Activated naive CD4-positive, alpha-beta T cell treated with anti-CD3 and anti-CD28 coated beads for 36 hours (primary cell): ENCODE data around the gene ZFP62. TPM values are rescaled to one million over a fixed set of nuclear protein-coding genes. Genes with fewer than 3 reads are reported as not detected.
A peak's percentile ranks its signal among the peaks of the same experiment; 100 is the strongest.

ENCODE experiments used
- CTCF ChIA-PET: fragments of 350-600 bp; sonication (Branson Sonifier 250); formaldehyde crosslinking; loops from one replicate; lab custom pipeline; 2021; ENCODE audit warnings: antibody characterized with exemption; lab: Charles Lee
- DNase-seq: peaks from one replicate; pipeline ENCODE4 v3.0.0-alpha.2; 2020
- H3K27ac Mint-ChIP-seq: one replicate; pipeline ENCODE4 v1.8.0; 2021; ENCODE audit warnings: mild to moderate bottlenecking, mixed read lengths
- H3K27me3 Mint-ChIP-seq: one replicate; pipeline ENCODE4 v1.8.0; 2021; ENCODE audit warnings: low read depth, mixed read lengths
- H3K36me3 Mint-ChIP-seq: one replicate; pipeline ENCODE4 v1.8.0; 2021; ENCODE audit warnings: low read depth, mixed read lengths
- H3K4me1 Mint-ChIP-seq: one replicate; pipeline ENCODE4 v1.8.0; 2021; ENCODE audit warnings: low read depth, mixed read lengths
- H3K4me3 Mint-ChIP-seq: one replicate; pipeline ENCODE4 v1.8.0; 2021; ENCODE audit warnings: mild to moderate bottlenecking, moderate library complexity, mixed read lengths
- H3K9me3 Mint-ChIP-seq: one replicate; pipeline ENCODE4 v1.8.0; 2021; ENCODE audit warnings: mixed read lengths
- intact Hi-C: fragments of 100-400 bp; cut with micrococcal nuclease; formaldehyde crosslinking; loops from one replicate; pipeline ENCODE4 v1.15.1; 2023
- total RNA-seq, 2 experiments: library from RNA; stranded (reverse); gene quantifications; one replicate each; pipeline ENCODE4 v1.2.3, GENCODE V29; 2021

The ZFP62 gene
- total RNA-seq, 2 experiments from 2014 or later: 21.5 to 23.6 TPM

- peak; percentile 82 for DNase-seq
- intact Hi-C loops: loop anchor here (1.0 kb wide), 1 partner anchor 9 kb away; no protein-coding TSS in a partner anchor
- Mint-ChIP-seq H3K4me3 (no peak overlapping the region), H3K9me3 (peaks cover 7% of the 10 kb centered on the region), H3K27me3 (no peaks in the 10 kb centered on the region), H3K36me3 (peaks cover 20% of the 10 kb centered on the region), H3K27ac (peak overlapping the region; percentile 38), H3K4me1 (peaks cover 40% of the 10 kb centered on the region)
- CTCF ChIA-PET: no interaction called here
These were observed 35.1 kb downstream of the ZFP62 start for GRCh38 chr5:180825768-180826525.

GRCh38 chr5:180824630-180825476 lies 36.2 kb downstream of the ZFP62 start:
- Mint-ChIP-seq H3K36me3 (peaks cover 10% of the 10 kb centered on the region), H3K4me1 (peaks cover 36% of the 10 kb centered on the region), H3K4me3 (no peak overlapping the region), H3K9me3 (peaks cover 4% of the 10 kb centered on the region), H3K27me3 (no peaks in the 10 kb centered on the region), H3K27ac (no peak overlapping the region)
- intact Hi-C loops: no loop called here
- no peak for DNase-seq
- CTCF ChIA-PET: interaction anchor here (0.9 to 1.2 kb wide), 2 partner anchors 23 to 40 kb away, joined by 3 to 4 read pairs; no protein-coding TSS in a partner anchor

GRCh38 chr5:180823940-180824629 lies 37.0 kb downstream of the ZFP62 start:
- no peaks in the 10 kb centered on the region for H3K9me3 Mint-ChIP-seq
- no peak overlapping the region for H3K27ac Mint-ChIP-seq
- intact Hi-C loops: no loop called here
- H3K4me1 Mint-ChIP-seq: peaks cover 31% of the 10 kb centered on the region
- H3K4me3 Mint-ChIP-seq: no peak overlapping the region
- CTCF ChIA-PET: interaction anchor here (0.9 to 1.2 kb wide), 2 partner anchors 23 to 40 kb away, joined by 3 to 4 read pairs; no protein-coding TSS in a partner anchor
- H3K27me3 Mint-ChIP-seq: no peaks in the 10 kb centered on the region
- no peak for DNase-seq
- H3K36me3 Mint-ChIP-seq: peaks cover 3% of the 10 kb centered on the region

GRCh38 chr5:180823346-180823745 lies 37.7 kb downstream of the ZFP62 start:
- Mint-ChIP-seq H3K9me3 (no peaks in the 10 kb centered on the region), H3K4me1 (peaks cover 31% of the 10 kb centered on the region), H3K27me3 (no peaks in the 10 kb centered on the region), H3K27ac (no peak overlapping the region), H3K4me3 (no peak overlapping the region), H3K36me3 (no peaks in the 10 kb centered on the region)
- CTCF ChIA-PET: no interaction called here
- no peak for DNase-seq
- intact Hi-C loops: no loop called here

- Mint-ChIP-seq H3K9me3 (no peaks in the 10 kb centered on the region), H3K27ac (no peak overlapping the region), H3K4me1 (peaks cover 43% of the 10 kb centered on the region), H3K36me3 (no peaks in the 10 kb centered on the region), H3K27me3 (no peaks in the 10 kb centered on the region), H3K4me3 (no peak overlapping the region)
- no peak for DNase-seq
- intact Hi-C loops: no loop called here
- CTCF ChIA-PET: interaction anchor here (0.8 to 1.6 kb wide), 3 partner anchors 9 to 13 kb away, joined by 3 to 4 read pairs (median 4); no protein-coding TSS in a partner anchor
These were observed 39.5 kb downstream of the ZFP62 start for GRCh38 chr5:180821538-180821937.

GRCh38 chr5:180820788-180821321 lies 40.2 kb downstream of the ZFP62 start:
- H3K4me3 Mint-ChIP-seq: no peak overlapping the region
- intact Hi-C loops: no loop called here
- H3K4me1 Mint-ChIP-seq: peaks cover 39% of the 10 kb centered on the region
- DNase-seq: no peak
- H3K9me3 Mint-ChIP-seq: no peaks in the 10 kb centered on the region
- no peak overlapping the region for H3K27ac Mint-ChIP-seq
- H3K27me3 Mint-ChIP-seq: no peaks in the 10 kb centered on the region
- no peaks in the 10 kb centered on the region for H3K36me3 Mint-ChIP-seq
- CTCF ChIA-PET: interaction anchor here (0.8 to 1.6 kb wide), 2 partner anchors 9 to 10 kb away, joined by 4 read pairs; no protein-coding TSS in a partner anchor

- H3K4me1 Mint-ChIP-seq: peaks cover 38% of the 10 kb centered on the region
- H3K27ac Mint-ChIP-seq: no peak overlapping the region
- CTCF ChIA-PET: interaction anchor here (1.2 kb wide), 1 partner anchor 8 kb away, joined by 3 read pairs; no protein-coding TSS in a partner anchor
- DNase-seq: no peak
- no peaks in the 10 kb centered on the region for H3K36me3 Mint-ChIP-seq
- no peaks in the 10 kb centered on the region for H3K27me3 Mint-ChIP-seq
- H3K4me3 Mint-ChIP-seq: no peak overlapping the region
- no peaks in the 10 kb centered on the region for H3K9me3 Mint-ChIP-seq
- intact Hi-C loops: no loop called here
These were observed 42.3 kb downstream of the ZFP62 start for GRCh38 chr5:180818677-180819341.

GRCh38 chr5:180817893-180818674 lies 43.0 kb downstream of the ZFP62 start:
- Mint-ChIP-seq H3K4me1 (peaks cover 43% of the 10 kb centered on the region), H3K36me3 (no peaks in the 10 kb centered on the region), H3K4me3 (no peak overlapping the region), H3K27ac (no peak overlapping the region), H3K27me3 (no peaks in the 10 kb centered on the region), H3K9me3 (no peaks in the 10 kb centered on the region)
- no peak for DNase-seq
- intact Hi-C loops: loop anchor here (1.0 kb wide), 1 partner anchor 8 kb away; no protein-coding TSS in a partner anchor
- CTCF ChIA-PET: interaction anchor here (1.2 kb wide), 1 partner anchor 9 kb away, joined by 3 read pairs; no protein-coding TSS in a partner anchor

- no peaks in the 10 kb centered on the region for H3K36me3 Mint-ChIP-seq
- CTCF ChIA-PET: interaction anchor here (1.3 kb wide), 1 partner anchor 34 kb away, joined by 4 read pairs; no protein-coding TSS in a partner anchor
- H3K9me3 Mint-ChIP-seq: no peaks in the 10 kb centered on the region
- intact Hi-C loops: loop anchor here (1.0 kb wide), 1 partner anchor 9 kb away; no protein-coding TSS in a partner anchor
- no peak for DNase-seq
- H3K27me3 Mint-ChIP-seq: no peaks in the 10 kb centered on the region
- peak overlapping the region; percentile 48 for H3K4me3 Mint-ChIP-seq
- peak overlapping the region; percentile 26 for H3K27ac Mint-ChIP-seq
- peaks cover 50% of the 10 kb centered on the region for H3K4me1 Mint-ChIP-seq
These were observed 44.2 kb downstream of the ZFP62 start for GRCh38 chr5:180816608-180817534.
